Osteocyte (in vitro differentiated cells): ENCODE data around the gene ESRRA. TPM values are rescaled to one million over a fixed set of nuclear protein-coding genes. Genes with fewer than 3 reads are reported as not detected.

Source experiments
- DNase-seq: peaks from one replicate; pipeline ENCODE4 v3.0.0; 2021; ENCODE audit warnings: mixed read lengths; ENCODE audit not compliant: unreplicated experiment; ENCODE audit errors: extremely low spot score
- H3K27ac Mint-ChIP-seq: one replicate; pipeline ENCODE4 v1.8.0; 2021; ENCODE audit warnings: mild to moderate bottlenecking, mixed read lengths; ENCODE audit not compliant: unreplicated experiment
- H3K27me3 Mint-ChIP-seq: one replicate; pipeline ENCODE4 v1.8.0; 2021; ENCODE audit warnings: mixed read lengths; ENCODE audit not compliant: unreplicated experiment
- H3K36me3 Mint-ChIP-seq: one replicate; pipeline ENCODE4 v1.8.0; 2021; ENCODE audit warnings: mixed read lengths; ENCODE audit not compliant: unreplicated experiment
- H3K4me1 Mint-ChIP-seq: one replicate; pipeline ENCODE4 v1.8.0; 2021; ENCODE audit warnings: mixed read lengths; ENCODE audit not compliant: unreplicated experiment
- H3K4me3 Mint-ChIP-seq: one replicate; pipeline ENCODE4 v1.8.0; 2021; ENCODE audit warnings: mild to moderate bottlenecking, moderate library complexity, mixed read lengths; ENCODE audit not compliant: unreplicated experiment
- H3K9me3 Mint-ChIP-seq: one replicate; pipeline ENCODE4 v1.8.0; 2021; ENCODE audit warnings: mixed read lengths; ENCODE audit not compliant: unreplicated experiment
- CTCF ChIP-seq: fragments of 200-600 bp; sonication (generic); IDR thresholded peaks from 2 replicates; pipeline ENCODE4 v1.5.0; 2021; ENCODE audit warnings: antibody characterized with exemption, mild to moderate bottlenecking, moderate library complexity
- total RNA-seq: library from RNA; stranded (reverse); gene quantifications from 2 replicates; pipeline ENCODE4 v1.2.1, GENCODE V29; 2021

The ESRRA gene
- total RNA-seq, 1 donor from 2014 or later: 37.4 TPM

GRCh38 chr11:64260147-64260708 is 45.1 kb upstream of the ESRRA start:
- Mint-ChIP-seq H3K36me3 (peaks cover 16% of the 10 kb centered on the region), H3K27ac (no peak overlapping the region)

GRCh38 chr11:64261556-64262080 is 43.7 kb upstream of the ESRRA start:
- peaks cover 5% of the 10 kb centered on the region for H3K4me1 Mint-ChIP-seq
- no peaks in the 10 kb centered on the region for H3K27me3 Mint-ChIP-seq
- H3K4me3 Mint-ChIP-seq: no peak overlapping the region
- peaks cover 16% of the 10 kb centered on the region for H3K36me3 Mint-ChIP-seq
- H3K27ac Mint-ChIP-seq: no peak overlapping the region
- no peak for TF ChIP-seq CTCF
- DNase-seq: no peak
- no peaks in the 10 kb centered on the region for H3K9me3 Mint-ChIP-seq

More at GRCh38 chr11:64260147-64260708, 45.1 kb upstream of the ESRRA start:
- no peak for TF ChIP-seq CTCF
- no peak for DNase-seq
- peaks cover 5% of the 10 kb centered on the region for H3K4me1 Mint-ChIP-seq
- no peaks in the 10 kb centered on the region for H3K9me3 Mint-ChIP-seq
- no peaks in the 10 kb centered on the region for H3K27me3 Mint-ChIP-seq
- H3K4me3 Mint-ChIP-seq: no peak overlapping the region

DNA sequence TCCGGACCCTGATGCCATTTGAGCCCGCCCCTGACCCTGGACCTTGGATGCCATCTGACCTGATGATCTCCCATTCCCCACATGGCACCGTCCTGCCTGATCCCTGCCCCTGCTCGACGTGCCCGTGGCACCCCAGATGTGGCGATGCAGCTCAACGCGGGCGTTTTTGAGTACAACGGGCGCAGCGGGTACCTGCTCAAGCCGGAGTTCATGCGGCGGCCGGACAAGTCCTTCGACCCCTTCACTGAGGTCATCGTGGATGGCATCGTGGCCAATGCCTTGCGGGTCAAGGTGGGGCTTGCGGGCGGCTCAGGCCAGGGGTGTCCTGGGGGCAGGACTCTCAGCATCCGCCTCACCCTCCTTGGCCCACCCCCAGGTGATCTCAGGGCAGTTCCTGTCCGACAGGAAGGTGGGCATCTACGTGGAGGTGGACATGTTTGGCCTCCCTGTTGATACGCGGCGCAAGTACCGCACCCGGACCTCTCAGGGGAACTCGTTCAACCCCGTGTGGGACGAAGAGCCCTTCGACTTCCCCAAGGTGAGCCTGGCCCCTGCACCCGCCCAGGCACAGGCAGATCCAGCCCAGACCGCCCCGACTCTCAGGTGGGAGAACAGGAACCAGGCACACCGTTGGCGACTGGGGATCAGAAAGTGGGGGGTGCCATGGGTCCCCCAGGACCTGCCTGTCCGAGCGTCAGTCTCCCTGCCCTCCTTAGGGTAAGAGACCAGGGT is 42.9 kb upstream of the ESRRA start:
- TF ChIP-seq CTCF: no peak
- DNase-seq: no peak
- H3K4me3 Mint-ChIP-seq: no peak overlapping the region
- no peaks in the 10 kb centered on the region for H3K27me3 Mint-ChIP-seq
- H3K36me3 Mint-ChIP-seq: peaks cover 16% of the 10 kb centered on the region
- H3K4me1 Mint-ChIP-seq: peaks cover 5% of the 10 kb centered on the region
- H3K27ac Mint-ChIP-seq: no peak overlapping the region
- no peaks in the 10 kb centered on the region for H3K9me3 Mint-ChIP-seq

DNA sequence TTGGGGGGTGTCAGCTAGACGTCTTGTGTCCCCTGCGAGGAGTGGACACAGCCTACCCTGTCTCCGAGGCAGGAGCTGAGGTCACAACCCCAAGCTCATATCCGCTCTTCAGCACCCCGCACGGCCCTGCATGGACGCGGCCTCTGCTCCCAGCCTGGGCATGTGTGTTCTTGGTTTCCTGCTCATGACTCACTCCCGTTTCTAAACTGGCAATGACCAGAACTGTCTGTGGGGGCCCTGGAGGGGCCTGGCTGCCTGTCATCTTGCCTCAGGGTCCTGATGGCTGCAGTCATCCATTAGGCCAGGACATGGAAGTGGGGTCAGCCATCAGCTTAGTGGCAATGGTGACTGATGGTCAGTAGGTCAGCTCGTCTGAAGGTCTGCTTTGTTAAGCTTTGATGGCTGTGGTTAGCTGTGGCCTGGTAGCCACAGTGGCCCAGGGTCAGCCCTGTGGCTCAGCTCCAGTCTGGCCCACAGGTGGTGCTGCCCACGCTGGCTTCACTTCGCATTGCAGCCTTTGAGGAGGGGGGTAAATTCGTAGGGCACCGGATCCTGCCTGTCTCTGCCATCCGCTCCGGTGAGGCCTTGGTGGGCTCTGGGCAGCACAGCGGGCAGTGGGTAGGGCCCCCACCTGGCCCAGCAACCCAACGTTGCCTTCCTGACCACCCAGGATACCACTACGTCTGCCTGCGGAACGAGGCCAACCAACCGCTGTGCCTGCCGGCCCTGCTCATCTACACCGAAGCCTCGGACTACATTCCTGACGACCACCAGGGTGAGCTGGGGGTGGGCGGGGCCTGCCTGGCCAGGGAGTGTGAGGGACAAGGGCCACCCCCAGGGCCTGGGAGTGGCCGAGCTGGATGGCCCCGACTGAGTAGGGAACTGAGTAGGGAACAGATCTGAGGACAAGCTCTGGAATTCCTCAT is 42.0 kb upstream of the ESRRA start:
- Mint-ChIP-seq H3K4me3 (no peak overlapping the region), H3K27me3 (no peaks in the 10 kb centered on the region), H3K36me3 (peaks cover 16% of the 10 kb centered on the region), H3K9me3 (no peaks in the 10 kb centered on the region), H3K27ac (peak overlapping the region; percentile 68), H3K4me1 (peaks cover 9% of the 10 kb centered on the region)
- DNase-seq: no peak
- peak; percentile 11 for TF ChIP-seq CTCF
